HuH-7 (cell line): ENCODE measurements around the gene LHFPL3.

Experiments used
- DNase-seq: peaks from one replicate; pipeline ENCODE4 v3.0.0; 2011; ENCODE audit warnings: low spot score

The LHFPL3 gene

GRCh38 chr7:104371216-104371979 is 43.0 kb downstream of the LHFPL3 start:
- no peak for DNase-seq

DNA sequence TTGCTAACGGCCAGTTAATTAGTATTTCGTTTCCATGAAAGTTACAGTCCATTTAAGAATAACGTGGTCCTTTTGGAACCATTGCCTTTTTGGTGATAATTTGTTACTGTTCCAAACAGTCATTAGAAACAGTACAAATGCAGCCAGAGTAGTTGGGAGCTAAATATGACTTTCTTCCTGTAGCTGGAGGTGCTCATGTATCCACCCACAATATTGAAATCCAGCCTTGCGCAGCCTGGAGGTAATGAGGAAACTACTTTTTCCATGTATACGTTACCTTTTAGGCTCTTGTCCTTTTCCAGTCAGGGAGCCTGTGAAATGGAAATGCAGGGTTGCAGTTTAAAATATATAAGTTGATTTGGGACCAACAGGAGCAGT is 43.6 kb downstream of the LHFPL3 start:
- DNase-seq, result no peak

DNA sequence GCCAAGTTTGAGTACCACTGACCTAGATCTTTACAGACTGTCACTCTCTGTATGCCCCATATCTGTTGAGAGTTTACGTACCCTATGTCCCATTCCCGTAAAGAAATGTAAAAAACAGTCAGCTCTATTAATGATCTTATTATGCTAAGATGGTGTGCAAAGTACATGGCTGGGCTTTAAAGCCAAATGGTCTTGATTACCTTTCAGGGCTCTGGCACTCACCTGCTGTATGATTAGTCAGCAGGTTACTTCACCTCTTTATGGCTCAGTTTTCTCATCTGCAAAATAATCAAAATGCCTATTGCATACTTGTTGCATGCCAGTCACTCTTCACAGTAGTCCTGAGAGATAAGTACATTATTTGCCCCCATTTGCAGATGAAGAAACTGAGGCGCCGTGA is 54.2 kb downstream of the LHFPL3 start:
- no peak for DNase-seq

- DNase-seq, result no peak
Observed at GRCh38 chr7:104386943-104387342, 58.5 kb downstream of the LHFPL3 start.

DNA sequence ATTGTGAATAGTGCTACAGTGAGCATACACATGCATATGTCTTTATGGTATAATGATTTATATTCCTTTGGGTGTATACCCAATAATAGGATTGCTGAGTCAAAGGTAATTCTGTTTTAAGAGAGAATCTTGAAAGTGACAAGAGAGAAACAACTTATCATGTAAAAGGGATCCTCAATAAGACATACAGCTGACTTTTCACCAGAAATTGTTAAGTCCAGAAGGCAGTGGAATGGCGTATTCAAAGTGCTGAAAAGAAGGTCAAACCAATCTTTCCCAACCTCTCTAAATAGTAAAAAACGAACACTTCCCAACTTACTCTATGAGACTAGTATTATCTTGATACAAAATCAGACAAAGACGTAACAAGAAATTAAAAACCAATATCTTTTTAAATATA is 59.8 kb downstream of the LHFPL3 start:
- DNase-seq, result no peak

DNA sequence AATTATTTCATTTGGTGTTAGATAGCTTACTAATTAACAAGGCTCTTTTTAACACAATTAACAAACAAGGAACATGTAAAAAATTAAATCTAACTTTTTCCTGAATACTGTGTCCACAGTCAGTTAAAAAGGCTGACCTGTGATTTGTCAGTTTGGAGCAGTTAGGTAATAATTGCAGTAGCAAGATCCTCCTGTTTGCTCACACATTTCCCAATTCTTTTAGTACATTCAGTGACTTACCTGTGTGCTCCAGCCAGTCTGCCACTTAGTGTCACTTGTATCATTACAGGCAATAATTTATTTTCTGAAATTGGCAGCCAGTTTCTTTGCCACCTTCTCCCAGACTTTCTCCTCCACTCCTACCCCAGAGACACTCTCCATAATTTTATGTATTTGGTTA is 66.8 kb downstream of the LHFPL3 start:
- no peak for DNase-seq

GRCh38 chr7:104397442-104397841 is 69.0 kb downstream of the LHFPL3 start:
- no peak for DNase-seq

DNA sequence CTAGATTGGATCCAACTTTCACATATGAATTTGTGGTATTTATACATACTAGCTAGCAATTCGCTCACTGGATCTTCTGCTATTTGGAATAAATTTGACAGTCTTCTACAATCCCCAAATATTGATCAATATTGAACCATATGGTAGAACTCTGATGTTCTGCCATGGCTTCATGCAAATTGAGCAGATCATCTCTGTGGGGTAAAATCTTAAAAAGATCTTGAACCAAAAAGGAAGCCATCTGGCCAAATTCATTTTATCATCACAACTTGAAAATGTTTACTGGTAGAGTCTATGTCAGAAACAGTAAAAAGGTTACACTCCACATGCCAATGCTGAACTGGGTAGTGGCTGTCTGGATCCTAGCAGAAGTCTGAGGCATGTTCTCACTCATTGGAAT is 80.0 kb downstream of the LHFPL3 start:
- DNase-seq, result no peak

GRCh38 chr7:104410742-104411141 is 82.3 kb downstream of the LHFPL3 start:
- DNase-seq, result no peak

DNA sequence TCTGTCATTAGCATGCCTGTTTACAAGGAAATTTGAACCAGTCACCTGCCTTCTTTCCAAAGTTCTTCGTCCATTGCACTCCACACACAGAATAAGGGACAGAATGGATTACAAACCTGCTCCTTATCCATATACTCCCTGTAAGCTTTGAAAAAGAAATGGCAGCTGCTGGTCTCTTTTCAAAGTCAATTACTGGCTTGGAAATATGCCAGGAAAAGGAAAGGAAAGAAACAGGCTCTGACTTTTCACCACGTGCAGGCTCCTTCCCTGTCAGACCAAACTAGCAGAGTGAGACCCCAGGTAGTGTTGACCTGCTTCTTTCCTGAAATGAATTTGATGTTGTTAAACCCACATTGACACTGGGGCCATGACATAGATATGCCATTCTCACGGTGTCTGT is 84.5 kb downstream of the LHFPL3 start:
- no peak for DNase-seq

DNA sequence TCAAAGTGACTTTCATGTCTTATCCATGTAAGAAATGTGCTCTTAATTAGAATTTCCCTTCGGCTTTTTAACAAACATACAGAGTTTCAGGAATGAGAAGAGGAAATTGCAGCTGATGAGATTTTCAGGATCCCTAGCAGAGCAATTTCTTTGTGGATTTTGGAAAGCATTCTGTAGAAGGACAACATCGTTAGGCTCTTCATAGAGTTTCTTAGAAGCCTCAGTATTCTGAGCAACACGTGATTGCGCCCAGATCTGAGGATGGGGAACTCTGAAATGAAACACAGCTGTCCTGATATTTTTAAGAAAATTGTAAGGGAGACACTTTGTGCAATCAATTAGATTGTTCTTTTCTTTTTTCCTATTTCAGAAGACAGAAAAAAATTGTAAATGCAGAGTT is 85.8 kb downstream of the LHFPL3 start:
- no peak for DNase-seq

DNA sequence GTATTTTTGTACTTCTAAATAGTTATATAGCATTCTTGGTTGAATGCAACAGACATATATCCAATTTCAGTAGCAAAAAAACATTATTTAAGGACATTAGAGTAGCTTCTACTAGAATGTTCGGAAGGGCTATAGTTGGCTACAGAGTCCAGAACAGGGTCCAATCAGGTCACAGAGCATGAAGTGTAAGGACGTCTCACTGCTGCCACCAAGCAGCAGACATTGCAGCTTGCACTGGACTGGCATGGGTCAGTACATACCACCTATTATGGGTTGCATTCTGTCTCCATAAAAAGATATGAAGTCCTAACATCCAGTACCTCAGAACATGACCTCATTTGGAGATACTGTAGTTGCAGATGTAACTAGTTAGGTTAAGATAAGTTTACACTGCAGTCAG is 87.3 kb downstream of the LHFPL3 start:
- DNase-seq, result no peak

- no peak for DNase-seq
Observed at GRCh38 chr7:104416866-104417393, 88.5 kb downstream of the LHFPL3 start.

GRCh38 chr7:104431930-104432329 is 103.5 kb downstream of the LHFPL3 start:
- peak; percentile 11 for DNase-seq

- DNase-seq, result no peak
Observed at GRCh38 chr7:104434129-104434528, 105.7 kb downstream of the LHFPL3 start.

- no peak for DNase-seq
Observed at GRCh38 chr7:104442481-104442880, 114.1 kb downstream of the LHFPL3 start.

GRCh38 chr7:104444017-104444416 is 115.6 kb downstream of the LHFPL3 start:
- no peak for DNase-seq

DNA sequence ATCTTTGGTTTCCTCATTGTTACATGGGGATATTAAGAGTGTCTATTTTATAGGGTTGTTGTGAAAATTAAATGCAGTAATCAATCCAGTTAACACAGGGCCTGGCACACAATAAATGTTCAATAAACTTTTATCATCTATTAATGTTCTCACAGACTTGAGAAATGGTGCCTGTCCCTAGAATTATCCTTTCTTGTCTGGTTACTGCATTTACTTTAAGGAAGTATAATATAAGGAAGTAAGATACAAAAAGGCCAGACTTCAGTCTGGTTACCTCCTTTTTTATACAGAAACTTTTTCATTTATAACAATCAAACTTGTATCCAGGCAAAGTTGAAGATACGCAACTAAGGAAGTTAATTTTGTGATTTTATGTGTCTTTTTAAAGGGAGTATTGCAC is 117.0 kb downstream of the LHFPL3 start:
- no peak for DNase-seq

DNA sequence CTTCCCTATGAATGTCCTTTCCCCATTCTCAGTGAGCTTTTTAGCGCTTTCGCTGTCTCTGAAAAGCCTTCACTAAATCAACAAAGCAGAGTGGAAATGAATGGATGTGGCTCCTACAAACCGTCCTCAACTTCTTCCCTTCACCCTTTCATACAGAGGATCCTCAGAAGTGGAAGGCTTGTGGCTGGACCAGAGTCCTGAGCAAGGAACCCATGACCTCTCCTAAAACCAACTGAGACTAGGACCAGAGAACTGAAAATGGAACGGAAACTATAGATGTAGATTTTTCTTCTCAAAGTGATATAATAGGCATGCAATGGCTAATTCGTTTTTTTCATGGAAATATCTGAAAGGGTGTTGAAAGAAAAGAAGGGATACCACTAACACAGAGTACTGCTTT is 122.5 kb downstream of the LHFPL3 start:
- no peak for DNase-seq

- no peak for DNase-seq
Observed at GRCh38 chr7:104453190-104453589, 124.8 kb downstream of the LHFPL3 start.

DNA sequence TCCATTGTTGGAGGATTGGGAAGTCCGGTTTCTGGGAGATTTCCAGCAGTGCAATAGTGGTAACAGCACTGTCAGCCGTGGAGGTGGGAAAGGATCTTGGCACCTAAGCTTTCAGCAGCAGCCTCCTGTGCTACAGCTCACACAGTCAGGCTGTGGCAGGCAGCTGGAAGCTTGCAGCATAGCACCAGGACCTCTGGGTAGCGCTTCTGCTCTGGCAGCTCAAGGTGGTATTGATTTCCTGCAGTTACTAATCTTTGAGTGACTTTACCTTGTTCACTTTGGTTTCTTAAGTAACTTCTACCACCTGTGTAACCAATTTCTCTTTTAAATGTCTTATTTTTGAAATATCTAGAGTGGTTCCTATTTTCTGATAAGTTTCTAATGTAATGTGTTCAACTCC is 130.5 kb downstream of the LHFPL3 start:
- no peak for DNase-seq

GRCh38 chr7:104469166-104469820 is 140.9 kb downstream of the LHFPL3 start:
- peak; percentile 38 for DNase-seq

GRCh38 chr7:104480529-104480928 is 152.1 kb downstream of the LHFPL3 start:
- no peak for DNase-seq
